ENCODE data around the gene GAB1.

The GAB1 gene

GRCh38 chr4:143451186-143451585 is 114.5 kb downstream of the GAB1 start:
- no peak for TF ChIP-seq ZFX (IDR thresholded peaks at IDR 0.05; ENCODE audit: borderline replicate concordance)
- H3K27ac ChIP-seq = no peak overlapping the region

- TF ChIP-seq CTCF (IDR thresholded peaks at IDR 0.05) = no peak
- TF ChIP-seq ZFX (IDR thresholded peaks at IDR 0.05; ENCODE audit: borderline replicate concordance) = no peak
- no peak overlapping the region for H3K27ac ChIP-seq
These were observed 118.5 kb downstream of the GAB1 start for GRCh38 chr4:143455211-143455610.

DNA sequence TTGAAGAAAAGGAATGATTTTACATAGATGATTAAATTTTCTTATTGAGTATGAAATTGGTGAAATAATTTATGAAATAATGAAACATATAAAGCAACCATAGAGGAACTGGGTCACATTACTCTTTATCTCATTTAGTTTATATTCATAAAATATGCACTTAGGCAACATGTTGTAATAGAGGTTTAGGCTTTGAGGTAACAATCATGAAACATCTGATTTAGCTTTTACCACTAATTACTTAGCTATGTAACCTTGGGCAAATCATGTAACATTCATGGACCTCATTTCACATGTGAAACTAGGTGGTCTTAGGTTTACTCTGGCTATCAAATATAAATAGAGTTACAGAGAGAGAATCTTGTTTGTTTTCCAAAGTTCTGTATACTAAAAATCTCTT is 122.3 kb downstream of the GAB1 start:
- TF ChIP-seq CTCF (IDR thresholded peaks at IDR 0.05) (no peak), ZFX (IDR thresholded peaks at IDR 0.05; ENCODE audit: borderline replicate concordance) (no peak)
- H3K27ac ChIP-seq = no peak overlapping the region

DNA sequence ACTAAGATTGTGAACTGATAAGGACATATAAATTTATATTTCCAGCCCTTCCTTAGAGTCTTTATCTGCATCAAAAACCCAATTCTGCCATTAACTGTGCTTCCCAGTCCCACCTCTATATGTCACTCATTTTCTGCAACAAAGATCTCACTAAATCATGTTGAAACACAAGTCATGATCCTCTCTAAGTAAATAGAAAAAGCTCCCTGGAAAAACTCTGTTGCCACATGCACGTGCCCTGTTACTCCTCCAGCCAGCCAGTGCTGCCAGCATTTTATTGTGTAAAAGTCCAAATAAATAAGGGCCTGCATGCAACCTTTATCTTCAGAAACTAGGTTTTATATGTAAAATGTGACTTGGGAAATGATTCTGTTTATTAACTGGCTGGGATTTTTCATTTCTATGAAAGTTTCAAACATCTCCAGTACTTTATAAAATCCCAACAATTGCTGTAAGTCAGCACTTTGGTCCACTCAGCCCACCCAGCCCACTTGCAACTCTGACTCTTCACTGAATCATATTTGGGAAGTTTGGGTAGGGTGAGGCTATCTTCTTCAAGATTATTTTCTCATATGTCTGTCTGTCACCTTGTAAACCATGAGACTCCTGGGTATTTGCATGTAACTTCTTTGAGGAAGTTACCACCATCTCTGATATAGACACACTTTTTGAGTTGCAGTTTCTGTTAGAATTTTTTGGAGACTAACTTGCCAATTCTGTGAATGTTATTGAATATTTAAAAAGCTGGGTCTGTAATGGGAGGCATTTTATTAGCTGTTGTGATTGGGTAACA is 136.9 kb downstream of the GAB1 start:
- no peak for TF ChIP-seq ZFX (IDR thresholded peaks at IDR 0.05; ENCODE audit: borderline replicate concordance)
- no peak for TF ChIP-seq CTCF (IDR thresholded peaks at IDR 0.05)

DNA sequence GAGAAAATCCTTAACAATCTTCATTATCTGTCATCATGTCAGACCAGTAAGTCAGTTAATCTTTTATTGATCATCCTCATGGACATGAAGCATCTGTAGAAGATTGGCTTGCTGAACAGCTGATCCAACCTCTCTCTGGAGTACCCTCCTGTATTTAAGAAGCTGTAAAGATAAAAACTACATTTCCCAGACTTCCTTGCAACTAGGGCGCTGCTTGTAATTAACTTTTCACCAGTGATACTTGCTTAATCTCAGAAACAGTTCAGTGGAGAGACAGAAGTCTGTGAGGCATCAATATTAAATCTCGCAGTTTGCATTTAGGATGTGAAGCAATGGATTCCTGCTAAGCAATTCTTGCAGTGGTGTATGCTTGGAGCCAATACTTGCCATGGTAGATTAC is 140.8 kb downstream of the GAB1 start:
- no peak overlapping the region for H3K27ac ChIP-seq
- TF ChIP-seq ZFX (IDR thresholded peaks at IDR 0.05; ENCODE audit: borderline replicate concordance) (no peak), CTCF (IDR thresholded peaks at IDR 0.05) (no peak)

More for the DNA sequence above, 136.9 kb downstream of the GAB1 start:
- H3K27ac ChIP-seq = no peak overlapping the region

GRCh38 chr4:143481361-143481760 is 144.7 kb downstream of the GAB1 start:
- no peak overlapping the region for H3K27ac ChIP-seq
- TF ChIP-seq ZFX (IDR thresholded peaks at IDR 0.05; ENCODE audit: borderline replicate concordance) = no peak
- no peak for TF ChIP-seq CTCF (IDR thresholded peaks at IDR 0.05)

DNA sequence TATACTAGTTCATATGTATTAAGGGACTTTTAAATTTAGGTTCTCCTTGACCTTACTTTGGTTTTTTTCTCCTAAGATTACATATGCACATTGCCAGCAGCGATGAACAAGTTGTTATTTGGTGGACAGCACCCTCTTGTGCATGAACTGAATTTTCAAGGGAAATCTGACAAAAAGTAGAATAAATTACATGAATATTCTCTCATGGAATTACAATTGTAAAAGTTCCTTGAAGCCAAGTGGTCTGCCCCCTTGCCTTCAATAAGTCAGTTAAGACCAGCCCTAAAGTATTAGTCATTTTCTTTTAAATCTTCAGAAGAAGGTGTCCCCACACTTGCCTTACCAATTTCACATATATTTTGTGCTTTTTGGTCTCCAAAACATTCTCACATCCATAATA is 146.2 kb downstream of the GAB1 start:
- H3K27ac ChIP-seq = no peak overlapping the region
- peak; percentile 62 for TF ChIP-seq CTCF (IDR thresholded peaks at IDR 0.05)
- TF ChIP-seq ZFX (IDR thresholded peaks at IDR 0.05; ENCODE audit: borderline replicate concordance) = no peak

DNA sequence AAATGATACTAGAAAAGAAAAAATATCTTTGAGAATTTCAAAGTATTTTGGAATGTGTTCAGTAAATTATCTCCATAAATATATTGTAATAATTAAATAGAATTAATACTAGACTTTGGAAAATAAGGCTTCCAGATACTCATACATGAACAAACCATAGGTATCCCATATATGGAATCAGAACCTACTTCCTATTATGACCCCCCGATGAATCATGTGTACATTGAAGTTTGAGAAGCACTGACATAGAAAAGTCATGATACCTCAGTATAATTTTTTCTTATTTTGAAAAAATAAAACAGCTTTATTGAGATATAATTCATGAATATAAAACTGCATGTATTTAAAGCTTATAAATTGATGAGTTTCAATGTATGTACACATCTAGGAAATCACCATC is 149.6 kb downstream of the GAB1 start:
- H3K27ac ChIP-seq = no peak overlapping the region
- no peak for TF ChIP-seq ZFX (IDR thresholded peaks at IDR 0.05; ENCODE audit: borderline replicate concordance)
- no peak for TF ChIP-seq CTCF (IDR thresholded peaks at IDR 0.05)

Measured in 22Rv1 (cell line).